ENCODE measurements around the gene YIPF2. TPM values are rescaled to one million over a fixed set of nuclear protein-coding genes. Genes with fewer than 3 reads are reported as not detected.

YIPF2 gene
- polyA plus RNA-seq, 2 of the 4 experiments (the other 2 are of a cell fraction): 13.1 to 17.5 TPM

GRCh38 chr19:10898633-10899032 lies 29.8 kb downstream of the YIPF2 start:
- no peak for TF ChIP-seq MAFK (IDR thresholded peaks at IDR 0.05; ENCODE audit: partially characterized antibody)
- no peak for TF ChIP-seq ZNF302 (CRISPR knock-in tag; IDR thresholded peaks at IDR 0.05)
- no peak for TF ChIP-seq CHD2 (IDR thresholded peaks at IDR 0.05; ENCODE audit: low read length, partially characterized antibody)
- TF ChIP-seq HEYL (CRISPR knock-in tag; IDR thresholded peaks at IDR 0.05): no peak
- TF ChIP-seq HMGXB4 (CRISPR knock-in tag; IDR thresholded peaks at IDR 0.05; ENCODE audit: borderline replicate concordance): no peak
- TF ChIP-seq RNF2 (IDR thresholded peaks at IDR 0.05; ENCODE audit: borderline replicate concordance, low read depth): no peak
- TF ChIP-seq FOXS1 (CRISPR knock-in tag; IDR thresholded peaks at IDR 0.05): no peak
- no peak for TF ChIP-seq ZFP36 (IDR thresholded peaks at IDR 0.05; ENCODE audit: borderline replicate concordance, partially characterized antibody)
- no peak for TF ChIP-seq EHMT2 (IDR thresholded peaks at IDR 0.05; ENCODE audit: low read depth)
- no peak for TF ChIP-seq BHLHE40 (IDR thresholded peaks at IDR 0.05; ENCODE audit: low read depth, low read length)
- no peak for TF ChIP-seq KDM1A (IDR thresholded peaks at IDR 0.05; ENCODE audit: low read depth)
- Histone ChIP-seq H3K4me2 (no peak overlapping the region), H3K27ac (no peak overlapping the region), H3K4me3 (no peak overlapping the region), H3K4me1 (peaks cover 20% of the 10 kb centered on the region), H3K9me3 (no peaks in the 10 kb centered on the region)
- POLR2A ChIA-PET: no interaction called here
- 66% methylated on average over 4 of the region's 10 CpGs for WGBS (ENCODE audit: missing lambda C conversion rate)
- FAIRE-seq: no peak
- CTCF ChIA-PET: interaction anchor here (0.6 kb wide), 2 partner anchors 19 to 164 kb away, joined by 3 to 4 read pairs; no protein-coding TSS in a partner anchor
- DNase-seq (ENCODE audit: low read depth in 1 of 2, low spot score in 1 of 2): no peak
- no peak; a peak in 3 of 6 replicates for ATAC-seq

GRCh38 chr19:10896851-10897526 lies 31.4 kb downstream of the YIPF2 start:
- peak; percentile 19 to 40; a peak in 3 of 6 replicates for ATAC-seq
- no peak for TF ChIP-seq FOSL2 (IDR thresholded peaks at IDR 0.05)
- no peak for TF ChIP-seq FOSL2 (CRISPR knock-in tag; IDR thresholded peaks at IDR 0.05)
- peak; percentile 68 for TF ChIP-seq ZFP36 (IDR thresholded peaks at IDR 0.05; ENCODE audit: borderline replicate concordance, partially characterized antibody)
- no peak for TF ChIP-seq SREBF2 (IDR thresholded peaks at IDR 0.05)
- peak overlapping the region; percentile 30; the same call in 1 of the 3 replicates for H3K4me2 ChIP-seq
- H3K27ac ChIP-seq: peak overlapping the region in 1 of 2 experiments; percentile 52; a peak in 2 of 6 replicates
- H3K4me1 ChIP-seq: peaks cover 20% of the 10 kb centered on the region
- DNase-seq (ENCODE audit: low read depth in 1 of 2, low spot score in 1 of 2): peak in 1 of 2 experiments; percentile 30
- no peak for FAIRE-seq
- no peaks in the 10 kb centered on the region for H3K9me3 ChIP-seq
- POLR2A ChIA-PET: no interaction called here
- CTCF ChIA-PET: interaction anchor here (1.2 kb wide), 2 partner anchors 25 to 39 kb away, joined by 3 read pairs; no protein-coding TSS in a partner anchor
- 49% methylated on average over 7 of the region's 7 CpGs for WGBS (ENCODE audit: missing lambda C conversion rate)
- H3K4me3 ChIP-seq: no peak overlapping the region

DNA sequence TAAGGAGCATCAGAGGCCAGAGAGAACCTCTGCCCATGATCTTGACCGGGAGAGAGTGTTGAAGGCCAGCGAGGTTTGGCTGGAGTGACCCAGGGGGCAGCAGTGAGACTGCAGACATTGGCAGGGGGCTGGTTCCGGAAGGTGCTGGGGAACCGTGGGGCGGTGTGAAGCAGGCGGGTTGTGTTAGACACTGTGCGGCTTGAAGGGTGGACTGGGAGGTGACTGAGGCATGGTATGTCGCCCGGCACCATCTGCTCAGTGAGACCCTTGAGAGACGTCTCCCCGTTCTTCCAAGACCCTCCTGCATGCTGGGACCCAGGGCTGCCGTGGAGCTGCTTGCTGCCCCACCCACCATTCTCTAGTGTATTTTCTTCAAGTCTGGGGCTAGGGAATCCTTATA lies 32.5 kb downstream of the YIPF2 start:
- CTCF ChIA-PET: no interaction called here
- WGBS (ENCODE audit: missing lambda C conversion rate): 86% methylated on average over 12 of the region's 12 CpGs

More for the DNA sequence above, 32.5 kb downstream of the YIPF2 start:
- DNase-seq (ENCODE audit: low read depth in 1 of 2, low spot score in 1 of 2) (no peak), ATAC-seq (peak in 1 of 2 experiments; percentile 41; a peak in 2 of 6 replicates), FAIRE-seq (no peak)
- Histone ChIP-seq H3K4me2 (no peak overlapping the region; the same call in 2 of the 3 replicates), H3K4me3 (no peak overlapping the region), H3K9me3 (no peaks in the 10 kb centered on the region), H3K4me1 (peaks cover 20% of the 10 kb centered on the region), H3K27ac (no peak overlapping the region)
- POLR2A ChIA-PET: no interaction called here
- TF ChIP-seq, protein P1, sequence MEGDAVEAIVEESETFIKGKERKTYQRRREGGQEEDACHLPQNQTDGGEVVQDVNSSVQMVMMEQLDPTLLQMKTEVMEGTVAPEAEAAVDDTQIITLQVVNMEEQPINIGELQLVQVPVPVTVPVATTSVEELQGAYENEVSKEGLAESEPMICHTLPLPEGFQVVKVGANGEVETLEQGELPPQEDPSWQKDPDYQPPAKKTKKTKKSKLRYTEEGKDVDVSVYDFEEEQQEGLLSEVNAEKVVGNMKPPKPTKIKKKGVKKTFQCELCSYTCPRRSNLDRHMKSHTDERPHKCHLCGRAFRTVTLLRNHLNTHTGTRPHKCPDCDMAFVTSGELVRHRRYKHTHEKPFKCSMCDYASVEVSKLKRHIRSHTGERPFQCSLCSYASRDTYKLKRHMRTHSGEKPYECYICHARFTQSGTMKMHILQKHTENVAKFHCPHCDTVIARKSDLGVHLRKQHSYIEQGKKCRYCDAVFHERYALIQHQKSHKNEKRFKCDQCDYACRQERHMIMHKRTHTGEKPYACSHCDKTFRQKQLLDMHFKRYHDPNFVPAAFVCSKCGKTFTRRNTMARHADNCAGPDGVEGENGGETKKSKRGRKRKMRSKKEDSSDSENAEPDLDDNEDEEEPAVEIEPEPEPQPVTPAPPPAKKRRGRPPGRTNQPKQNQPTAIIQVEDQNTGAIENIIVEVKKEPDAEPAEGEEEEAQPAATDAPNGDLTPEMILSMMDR (IDR thresholded peaks at IDR 0.05): no peak
- TF ChIP-seq HOXA7 (CRISPR knock-in tag; IDR thresholded peaks at IDR 0.05): no peak
- TF ChIP-seq ZC3H11A (IDR thresholded peaks at IDR 0.05): no peak
- TF ChIP-seq MAX (IDR thresholded peaks at IDR 0.05): no peak
- TF ChIP-seq FOSB (CRISPR knock-in tag; IDR thresholded peaks at IDR 0.05): no peak
- TF ChIP-seq, protein P2, sequence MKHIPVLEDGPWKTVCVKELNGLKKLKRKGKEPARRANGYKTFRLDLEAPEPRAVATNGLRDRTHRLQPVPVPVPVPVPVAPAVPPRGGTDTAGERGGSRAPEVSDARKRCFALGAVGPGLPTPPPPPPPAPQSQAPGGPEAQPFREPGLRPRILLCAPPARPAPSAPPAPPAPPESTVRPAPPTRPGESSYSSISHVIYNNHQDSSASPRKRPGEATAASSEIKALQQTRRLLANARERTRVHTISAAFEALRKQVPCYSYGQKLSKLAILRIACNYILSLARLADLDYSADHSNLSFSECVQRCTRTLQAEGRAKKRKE (CRISPR knock-in tag; IDR thresholded peaks at IDR 0.05; ENCODE audit: low read depth): no peak
- no peak for TF ChIP-seq CHD2 (IDR thresholded peaks at IDR 0.05; ENCODE audit: low read length, partially characterized antibody)
- no peak for TF ChIP-seq EHF (CRISPR knock-in tag; IDR thresholded peaks at IDR 0.05)
- TF ChIP-seq, protein P3, sequence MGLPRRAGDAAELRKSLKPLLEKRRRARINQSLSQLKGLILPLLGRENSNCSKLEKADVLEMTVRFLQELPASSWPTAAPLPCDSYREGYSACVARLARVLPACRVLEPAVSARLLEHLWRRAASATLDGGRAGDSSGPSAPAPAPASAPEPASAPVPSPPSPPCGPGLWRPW (IDR thresholded peaks at IDR 0.05): no peak
- TF ChIP-seq TP53 (CRISPR knock-in tag; IDR thresholded peaks at IDR 0.05): no peak
- no peak for TF ChIP-seq FOSL2 (IDR thresholded peaks at IDR 0.05)
- TF ChIP-seq FOSL2 (CRISPR knock-in tag; IDR thresholded peaks at IDR 0.05): no peak

All from A549 (cell line).